ENCODE results near the gene CD300LF.

Gene CD300LF

DNA sequence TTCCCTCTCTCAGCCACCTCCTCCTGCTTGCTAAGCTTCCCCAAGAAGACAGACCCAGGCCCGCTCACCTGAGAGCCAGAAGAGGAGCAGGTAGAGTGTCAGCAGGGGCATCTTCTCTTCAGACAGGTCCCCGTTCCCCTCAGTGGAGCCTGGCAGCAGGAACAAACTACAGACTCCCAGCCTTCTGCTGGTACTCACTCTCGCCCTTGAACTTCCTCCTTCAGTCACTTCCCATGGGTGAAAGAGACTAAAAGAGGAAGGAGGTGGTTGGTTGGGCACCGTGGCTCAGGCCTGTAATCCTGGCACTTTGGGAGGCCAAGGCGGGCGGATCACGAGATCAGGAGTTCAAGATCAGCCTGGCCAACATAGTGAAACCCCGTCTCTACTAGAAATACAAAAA lies at the start of gene CD300LF:
Gene CD300LF, minus strand, starts transcription at position 168 of the 400 bp plus-strand sequence. Its CDS starts 57 bp downstream, at position 111.
- DNase-seq (ENCODE audit: low read depth in 2 of 2) = no peak

GRCh38 chr17:74761931-74762330 lies 49.2 kb upstream of the CD300LF start:
- DNase-seq (ENCODE audit: low read depth in 2 of 2) = no peak

GRCh38 chr17:74761419-74761818 lies 48.7 kb upstream of the CD300LF start:
- no peak for DNase-seq (ENCODE audit: low read depth in 2 of 2)

- DNase-seq (ENCODE audit: low read depth in 2 of 2) = no peak
Observed at GRCh38 chr17:74760404-74761105, 47.8 kb upstream of the CD300LF start.

DNA sequence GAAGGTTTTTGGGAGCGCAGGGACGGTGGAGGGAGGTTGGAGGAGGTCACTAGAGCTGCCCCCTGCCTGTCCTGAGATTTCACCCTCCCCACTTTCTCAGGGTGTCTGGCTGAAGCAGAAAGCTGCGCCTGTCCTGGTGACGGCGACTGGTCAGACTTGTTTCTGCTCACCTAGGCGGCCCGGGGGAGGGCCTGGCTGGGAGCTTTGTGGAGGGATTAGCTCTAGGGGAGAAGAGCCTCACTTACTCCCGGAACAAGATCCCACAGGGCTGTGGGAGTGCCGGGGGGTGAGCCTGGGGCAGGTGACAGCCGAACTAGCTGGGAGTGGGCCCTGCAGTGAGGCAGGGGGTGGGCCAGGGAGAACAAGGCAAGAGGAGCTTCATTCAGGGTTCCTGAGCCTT lies 47.2 kb upstream of the CD300LF start:
- no peak for DNase-seq (ENCODE audit: low read depth in 2 of 2)

GRCh38 chr17:74759243-74759801 lies 46.6 kb upstream of the CD300LF start:
- DNase-seq (ENCODE audit: low read depth in 2 of 2) = no peak

GRCh38 chr17:74758848-74759168 lies 46.1 kb upstream of the CD300LF start:
- DNase-seq (ENCODE audit: low read depth in 2 of 2) = no peak

GRCh38 chr17:74757931-74758847 lies 45.5 kb upstream of the CD300LF start:
- DNase-seq (ENCODE audit: low read depth in 2 of 2) = no peak

GRCh38 chr17:74757502-74757901 lies 44.8 kb upstream of the CD300LF start:
- no peak for DNase-seq (ENCODE audit: low read depth in 2 of 2)

- no peak for DNase-seq (ENCODE audit: low read depth in 2 of 2)
Observed at GRCh38 chr17:74756891-74757290, 44.2 kb upstream of the CD300LF start.

GRCh38 chr17:74755533-74755932 lies 42.8 kb upstream of the CD300LF start:
- DNase-seq (ENCODE audit: low read depth in 2 of 2) = no peak

DNA sequence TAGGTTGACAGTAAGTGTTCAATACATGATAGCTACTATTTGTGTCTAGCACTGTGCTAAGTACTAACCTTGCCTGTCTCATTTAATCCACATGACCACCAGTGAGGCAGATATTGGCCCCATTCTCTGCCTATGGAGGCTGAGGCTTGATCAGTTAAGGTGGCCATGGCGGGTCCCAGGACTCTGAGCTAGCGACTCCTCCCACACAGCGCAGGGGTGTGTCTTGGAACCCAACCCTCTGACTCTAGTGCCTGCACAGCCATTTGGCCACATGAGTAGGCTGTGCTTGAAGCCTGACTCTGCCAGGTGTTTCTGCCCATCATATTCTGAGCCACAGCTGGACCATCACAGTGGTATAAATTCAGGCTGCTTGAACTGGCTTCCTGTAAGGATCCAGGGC lies 42.1 kb upstream of the CD300LF start:
- DNase-seq (ENCODE audit: low read depth in 2 of 2) = no peak

DNA sequence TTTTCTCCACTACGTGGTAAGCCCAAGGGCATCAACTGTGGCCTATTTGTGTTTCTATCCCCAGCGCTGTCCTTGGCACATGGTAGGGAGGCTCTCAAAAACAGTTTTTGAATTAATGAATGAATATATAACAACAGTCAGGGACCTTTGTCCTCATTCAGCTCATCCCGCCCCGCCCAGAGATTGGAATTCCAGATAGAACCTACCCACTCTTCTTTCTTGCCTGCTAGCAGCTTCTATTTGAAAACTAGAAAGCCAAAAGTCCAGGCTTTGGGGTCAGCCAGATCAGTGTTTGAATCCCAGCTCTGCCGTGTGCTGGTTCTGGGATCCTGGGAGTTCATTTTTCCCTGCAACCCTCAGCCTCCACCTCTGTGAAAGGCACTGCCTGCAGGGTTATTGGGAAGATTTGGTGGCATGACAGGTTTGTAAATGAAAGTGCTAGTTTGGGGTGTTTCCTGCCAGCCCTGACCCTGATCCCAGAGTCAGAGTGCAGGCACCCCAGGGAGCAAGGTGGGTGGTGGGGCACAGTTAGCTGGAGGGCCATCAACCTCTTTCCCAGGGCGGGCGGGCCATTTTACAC lies 40.2 kb upstream of the CD300LF start:
- DNase-seq (ENCODE audit: low read depth in 2 of 2) = no peak

DNA sequence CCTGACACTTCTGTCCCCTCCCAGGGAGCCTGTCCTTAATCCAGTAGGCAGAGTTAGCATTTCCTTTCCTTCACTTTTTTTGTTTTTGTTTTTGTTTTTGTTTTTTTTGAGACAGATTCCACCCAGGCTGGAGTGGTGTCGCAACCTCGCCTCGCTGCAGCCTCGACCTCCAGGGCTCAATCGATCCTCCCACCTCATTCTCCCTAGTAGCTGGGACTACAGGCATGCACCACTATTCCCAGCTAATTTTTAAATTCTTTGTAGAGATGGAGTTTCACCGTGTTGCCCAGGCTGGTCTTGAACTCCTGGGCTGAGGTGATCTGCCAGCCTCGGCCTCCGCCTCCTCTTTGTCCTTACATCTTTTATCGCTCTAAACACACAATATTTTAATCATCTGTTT lies 39.7 kb upstream of the CD300LF start:
- DNase-seq (ENCODE audit: low read depth in 2 of 2) = no peak

DNA sequence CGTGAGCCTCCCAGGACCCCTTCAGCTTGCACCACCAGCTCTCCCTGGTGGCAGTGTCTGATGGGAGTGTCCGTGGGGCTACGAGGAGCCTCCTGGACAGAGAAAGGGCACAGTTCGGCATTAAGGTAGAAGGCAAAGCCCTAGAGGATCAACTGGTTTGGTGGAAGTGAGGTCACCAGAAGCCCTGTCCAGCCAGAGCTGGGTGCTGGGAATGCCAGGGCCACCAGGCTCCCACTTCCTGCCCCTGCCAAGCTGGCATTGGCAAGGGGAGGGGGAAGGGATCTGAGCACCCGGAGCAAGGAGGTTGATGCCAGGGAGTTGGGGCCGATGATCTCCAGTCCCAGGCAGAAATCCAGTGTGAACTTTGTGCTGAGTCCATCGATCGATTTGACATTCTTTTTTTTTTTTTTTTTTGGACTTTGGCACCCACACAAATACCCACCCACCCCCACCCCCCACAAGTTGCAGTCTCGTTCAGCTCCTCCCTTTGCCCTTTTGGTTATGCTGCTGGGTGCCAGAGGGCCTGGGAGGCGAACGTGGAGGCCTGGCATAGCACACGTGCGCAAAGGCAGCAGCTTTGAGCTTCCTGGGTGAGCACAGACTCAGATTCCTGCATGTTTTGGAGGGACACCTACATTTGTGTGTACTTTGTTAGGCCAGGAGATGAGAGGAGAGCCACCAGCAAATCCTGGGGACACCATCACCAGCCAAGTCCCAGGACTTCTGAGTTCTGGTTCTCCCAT lies 37.8 kb upstream of the CD300LF start:
- DNase-seq (ENCODE audit: low read depth in 2 of 2) = no peak

DNA sequence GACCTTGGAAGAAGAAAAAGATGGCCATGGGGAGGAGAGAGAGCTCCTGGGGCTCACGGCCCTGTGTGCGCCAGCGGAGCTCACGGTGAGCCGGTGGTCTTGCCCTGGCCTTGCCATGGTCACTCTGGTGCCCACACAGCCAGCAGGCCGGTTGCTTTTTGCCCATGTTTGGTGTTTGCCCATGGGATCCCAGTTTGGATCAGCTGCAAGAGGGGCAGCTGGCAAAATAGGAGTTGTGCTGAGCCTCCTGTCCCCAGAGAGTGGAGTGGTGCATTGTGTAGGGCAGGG lies 37.3 kb upstream of the CD300LF start:
- no peak for DNase-seq (ENCODE audit: low read depth in 2 of 2)

- DNase-seq (ENCODE audit: low read depth in 2 of 2) = no peak
Observed at GRCh38 chr17:74749279-74750038, 36.7 kb upstream of the CD300LF start.

- DNase-seq (ENCODE audit: low read depth in 2 of 2) = peak; percentile 84 to 94
Observed at GRCh38 chr17:74748529-74749278, 36.0 kb upstream of the CD300LF start, which contains the start of gene NHERF1. NHERF1 (plus strand) TSS chr17:74748628; CDS start chr17:74748847, 219 bp downstream.

DNA sequence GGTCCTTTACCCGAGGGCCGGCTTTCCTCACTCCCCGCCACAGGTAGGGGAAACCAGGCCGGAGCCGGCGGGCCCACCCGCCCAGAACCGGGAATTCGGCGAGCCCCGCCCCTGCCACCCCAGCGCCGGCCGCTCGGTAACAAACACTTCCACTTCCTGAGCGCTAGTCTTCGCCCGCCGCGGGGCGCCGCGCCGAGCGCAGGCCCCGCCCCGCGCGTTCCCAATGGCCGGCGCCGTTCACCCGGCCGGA lies 35.5 kb upstream of the CD300LF start:
- no peak for DNase-seq (ENCODE audit: low read depth in 2 of 2)

GRCh38 chr17:74746922-74747321 lies 34.2 kb upstream of the CD300LF start:
- no peak for DNase-seq (ENCODE audit: low read depth in 2 of 2)

DNA sequence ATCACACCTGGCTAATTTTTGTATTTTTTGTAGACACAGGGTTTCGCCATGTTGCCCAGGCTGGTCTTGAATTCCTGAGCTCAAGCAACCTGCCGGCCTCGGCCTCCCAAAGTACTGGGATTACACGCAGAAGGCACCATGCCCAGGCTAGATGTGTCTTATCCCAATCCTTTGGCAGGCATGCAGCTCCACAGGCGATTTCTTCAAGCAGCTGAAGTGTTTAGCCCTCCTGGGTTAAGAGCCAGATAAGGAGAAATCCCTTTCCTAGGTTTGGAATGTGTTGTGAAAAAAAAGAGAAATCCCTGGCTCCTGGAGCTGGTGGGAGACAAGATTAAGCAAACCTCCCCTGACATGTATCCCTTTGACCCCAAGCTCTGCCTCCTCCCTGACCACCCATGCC lies 33.7 kb upstream of the CD300LF start:
- no peak for DNase-seq (ENCODE audit: low read depth in 2 of 2)
